HepG2 (cell line): Measurements from ENCODE around the gene TMEM167A. TPM values are rescaled to one million over a fixed set of nuclear protein-coding genes. Genes with fewer than 3 reads are reported as not detected.

Source experiments
- ATAC-seq: fragments of 200-7000 bp; cut with Tn5 transposase; 3 replicates; pipeline ENCODE4 v1.9.1; 2020; ENCODE audit warnings: mild to moderate bottlenecking, moderate library complexity
- BruUV-seq: library from RNA; stranded (reverse); fragments of 400-500 nt; replicated peaks from 2 replicates; lab custom pipeline; 2021; lab: Mats Ljungman, UMichigan
- CTCF ChIA-PET: fragments of 300-600 bp; formaldehyde crosslinking; extraction: SDS; loops from one replicate; lab custom pipeline; 2021; ENCODE audit warnings: low total read pairs, inconsistent platforms, low intra/inter-chr PET ratio; lab: Yijun Ruan, JAX
- POLR2A ChIA-PET: fragments of 350-600 bp; sonication (Branson Sonifier 250); formaldehyde crosslinking; loops from one replicate; lab custom pipeline; 2020; ENCODE audit warnings: antibody characterized with exemption, inconsistent platforms; lab: Yijun Ruan, JAX
- DNase-seq: peaks from one replicate; pipeline ENCODE4 v3.0.0-alpha.2; 2015; ENCODE audit warnings: low spot score
- FAIRE-seq: peaks from 3 replicates; lab custom pipeline; 2011; peaks lifted over from hg19 to GRCh38; lab: Jason Lieb, UNC
- H2AFZ ChIP-seq: one replicate; pipeline ENCODE4 v1.6.1; 2011; ENCODE audit warnings: low read length, inconsistent platforms
- H3K27ac ChIP-seq: fragments of 300-600 bp; 3 replicates; pipeline ENCODE4 v1.8.0; 2011; ENCODE audit warnings: mixed run types, mild to moderate bottlenecking, mixed read lengths, low read length, inconsistent platforms; ENCODE audit not compliant: insufficient read depth; ENCODE audit errors: extremely low read length
- H3K27me3 ChIP-seq, 2 experiments: fragments of 200-600 bp in 1 of 2; 2 replicates in 1 of 2; 3 replicates in 1 of 2; pipeline versions ENCODE4 v1.6.0 to v1.8.0; 2011; ENCODE audit warnings: low read length in 2 of 2, mild to moderate bottlenecking in 2 of 2, moderate library complexity in 2 of 2, inconsistent platforms in 1 of 2; ENCODE audit not compliant: insufficient read depth in 2 of 2, control insufficient read depth in 1 of 2
- H3K36me3 ChIP-seq, 2 experiments: fragments of 200-600 bp in 1 of 2; replicated peaks in 1 of 2; 2 replicates in 1 of 2; 3 replicates in 1 of 2; pipeline versions ENCODE4 v1.5.1 to v1.8.0; 2011; ENCODE audit warnings: low read length in 2 of 2, inconsistent platforms in 1 of 2; ENCODE audit not compliant: insufficient read depth in 2 of 2, control insufficient read depth in 1 of 2
- H3K4me1 ChIP-seq: 2 replicates; pipeline ENCODE4 v1.5.1; 2012; ENCODE audit warnings: low read length, inconsistent platforms; ENCODE audit not compliant: insufficient read depth
- H3K4me2 ChIP-seq: 2 replicates; pipeline ENCODE4 v1.6.0; 2011; ENCODE audit warnings: low read depth, low read length, inconsistent platforms
- H3K4me3 ChIP-seq, 3 experiments: fragments of 200-600 bp in 1 of 3; sonication (generic), shearing (Covaris generic) in 1 of 3; replicated peaks in 1 of 3; 2 replicates each; pipeline ENCODE4 v1.5.1; 2011 to 2016; ENCODE audit warnings: low read length in 3 of 3, inconsistent platforms in 2 of 3, low read depth in 2 of 3, mild to moderate bottlenecking in 2 of 3, control low read depth in 1 of 3, mixed read lengths in 1 of 3; ENCODE audit not compliant: insufficient read depth in 1 of 3
- H3K79me2 ChIP-seq: one replicate; pipeline ENCODE4 v1.6.1; 2011; ENCODE audit warnings: low read length, inconsistent platforms; ENCODE audit not compliant: insufficient read depth
- H3K9ac ChIP-seq: 2 replicates; pipeline ENCODE4 v1.6.0; 2011; ENCODE audit warnings: mild to moderate bottlenecking, low read depth, low read length, inconsistent platforms; ENCODE audit not compliant: insufficient read depth
- H3K9me3 ChIP-seq: 2 replicates; pipeline ENCODE4 v1.5.1; 2012; ENCODE audit warnings: mild to moderate bottlenecking, low read length
- H4K20me1 ChIP-seq: 2 replicates; pipeline ENCODE4 v1.6.0; 2011; ENCODE audit warnings: inconsistent platforms, mild to moderate bottlenecking, low read length, moderate library complexity; ENCODE audit not compliant: insufficient read depth
- BRD4 ChIP-seq: sonication (generic); formaldehyde crosslinking; IDR thresholded peaks from 2 replicates; pipeline ENCODE4 v1.4.0; 2020; ENCODE audit warnings: missing genetic modification reagents
- CEBPG ChIP-seq: IDR thresholded peaks from 2 replicates; pipeline ENCODE4 v1.6.1; 2016
- FOXO1 ChIP-seq: sonication (generic); formaldehyde crosslinking; IDR thresholded peaks from 2 replicates; pipeline ENCODE4 v1.4.0; 2020; ENCODE audit warnings: missing genetic modification reagents
- PHF8 ChIP-seq: sonication (generic); formaldehyde crosslinking; IDR thresholded peaks from 2 replicates; pipeline ENCODE4 v1.5.0; 2020; ENCODE audit warnings: missing genetic modification reagents
- RBM22 ChIP-seq: fragments of 200-400 bp; formaldehyde crosslinking; optimal IDR thresholded peaks from 2 replicates; pipeline ENCODE3; 2017; ENCODE audit warnings: mild to moderate bottlenecking, low read length, moderate library complexity
- ZNF20 ChIP-seq: sonication (generic); formaldehyde crosslinking; IDR thresholded peaks from 2 replicates; pipeline ENCODE4 v1.4.0; 2020; ENCODE audit warnings: mild to moderate bottlenecking, moderate library complexity, missing genetic modification reagents
- ZNF230 ChIP-seq: sonication (generic); formaldehyde crosslinking; IDR thresholded peaks from 2 replicates; pipeline ENCODE4 v1.4.0; 2020; ENCODE audit warnings: mild to moderate bottlenecking, missing genetic modification reagents
- ZNF343 ChIP-seq: sonication (generic); formaldehyde crosslinking; IDR thresholded peaks from 2 replicates; pipeline ENCODE4 v1.4.0; 2020; ENCODE audit warnings: mild to moderate bottlenecking, missing genetic modification reagents
- ZNF629 ChIP-seq: sonication (generic); formaldehyde crosslinking; conservative IDR thresholded peaks from 2 replicates; pipeline ENCODE4 v1.5.0; 2020; ENCODE audit warnings: missing genetic modification reagents
- WGBS: methylation state at CpG from one replicate; pipeline ENCODE4 v1.1.6; 2017; ENCODE audit warnings: low lambda C conversion rate; 5-methylcytosine and 5-hydroxymethylcytosine counted together
- in situ Hi-C: cut with HindIII; loops from 2 replicates; pipeline ENCODE4 v1.10.0; 2017; ENCODE audit warnings: low pct_unique_long_range_greater_than_20kb; ENCODE audit not compliant: extremely low pct_ligation_motif_present
- intact Hi-C: fragments of 100-400 bp; cut with micrococcal nuclease; formaldehyde crosslinking; loops from one replicate; pipeline ENCODE4 v1.10.0; 2022; ENCODE audit not compliant: unreplicated experiment
- polyA plus RNA-seq, 8 experiments: library from polyadenylated mRNA; depleted of rRNA in 3 of 8; stranded (reverse) in 7 of 8; unstranded in 1 of 8; fragments of >200 nt; fragmentation: Illumina TruSeq in 4 of 8; extraction: Trizol in 4 of 8; gene quantifications; 2 replicates each; pipeline versions ENCODE4 v1.2.1 to v1.2.3, GENCODE V29; 2011 to 2016; ENCODE audit warnings: low read depth in 4 of 8, missing spikeins in 1 of 8, mixed read lengths in 1 of 8; ENCODE audit not compliant: insufficient read depth in 1 of 8
- total RNA-seq, 5 experiments: library from RNA; depleted of rRNA; stranded (reverse); fragments of >200 nt; fragmentation: Illumina TruSeq; extraction: Trizol; gene quantifications; 2 replicates each; pipeline ENCODE4 v1.2.3, GENCODE V29; 2016; ENCODE audit warnings: low read depth in 1 of 5
- TF ChIP-seq, protein P1 (sequence below): IDR thresholded peaks from 2 replicates; pipeline ENCODE4 v1.6.1; 2016; ENCODE audit warnings: low read depth, missing genetic modification reagents, missing compliant biosample characterization
- TF ChIP-seq, protein P2 (sequence below): sonication (generic); formaldehyde crosslinking; IDR thresholded peaks from 2 replicates; pipeline ENCODE4 v1.5.0; 2020; ENCODE audit warnings: mild to moderate bottlenecking, missing genetic modification reagents

The TMEM167A gene
- total and polyA plus RNA-seq, 2 of the 13 experiments (the other 11 are each of a cell fraction or from before 2014, with no cell fraction given): 47.0 to 78.7 TPM

- ATAC-seq: no peak
- Histone ChIP-seq H3K4me3 (no peak overlapping the region), H3K79me2 (no peaks in the 10 kb centered on the region), H3K36me3 (no peaks in the 10 kb centered on the region), H3K4me2 (no peak overlapping the region), H3K4me1 (peaks cover 22% of the 10 kb centered on the region), H3K27me3 (no peaks in the 10 kb centered on the region), H3K9me3 (no peaks in the 10 kb centered on the region), H3K27ac (no peak overlapping the region), H3K9ac (no peak overlapping the region), H4K20me1 (no peaks in the 10 kb centered on the region), H2AFZ (no peak overlapping the region)
- no peak for DNase-seq
- ChIA-PET CTCF (no interaction called here), POLR2A (no interaction called here)
- intact Hi-C loops: no loop called here
- FAIRE-seq: no peak
- no TSS peak for BruUV-seq
- in situ Hi-C loops: no loop called here
- no peak for TF ChIP-seq ZNF343 (CRISPR knock-in tag)
Measured at GRCh38 chr5:83102364-83102980, 25.3 kb upstream of the TMEM167A start.

DNA sequence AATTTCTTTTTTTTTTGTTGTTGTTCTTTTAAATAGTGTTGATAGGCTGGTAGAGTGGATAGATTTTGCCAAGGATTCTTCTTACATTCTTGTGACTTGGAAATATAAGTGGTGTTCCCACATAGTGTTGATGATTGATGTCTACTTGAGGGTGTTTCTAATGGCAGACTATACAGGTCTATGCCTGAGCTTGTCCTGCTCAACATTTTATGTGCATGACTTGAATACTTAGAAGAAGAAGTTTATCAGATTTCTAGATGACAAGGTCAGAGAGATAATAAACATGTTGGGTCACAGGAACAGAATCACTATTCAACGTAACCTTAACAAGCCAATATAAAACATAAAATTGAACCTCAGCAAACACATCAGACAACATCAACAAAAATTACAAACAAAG lies 24.3 kb upstream of the TMEM167A start:
- 97% methylated on average over 1 of the region's 1 CpG for WGBS
- Histone ChIP-seq H3K27me3 (no peaks in the 10 kb centered on the region), H3K4me2 (no peak overlapping the region), H3K4me3 (no peak overlapping the region), H3K9ac (no peak overlapping the region), H3K27ac (no peak overlapping the region), H2AFZ (no peak overlapping the region), H3K9me3 (no peaks in the 10 kb centered on the region), H3K36me3 (no peaks in the 10 kb centered on the region), H3K79me2 (no peaks in the 10 kb centered on the region), H3K4me1 (peaks cover 22% of the 10 kb centered on the region), H4K20me1 (no peaks in the 10 kb centered on the region)
- ChIA-PET CTCF (no interaction called here), POLR2A (no interaction called here)
- BruUV-seq: no TSS peak
- no peak for DNase-seq
- intact Hi-C loops: no loop called here
- FAIRE-seq: no peak
- in situ Hi-C loops: no loop called here
- no peak for ATAC-seq
- TF ChIP-seq FOXO1 (CRISPR knock-in tag) (no peak), CEBPG (CRISPR knock-in tag) (no peak), RBM22 (no peak), ZNF629 (CRISPR knock-in tag) (no peak), PHF8 (CRISPR knock-in tag) (no peak), ZNF230 (no peak), BRD4 (no peak), ZNF20 (CRISPR knock-in tag) (no peak)
- TF ChIP-seq, protein P1, sequence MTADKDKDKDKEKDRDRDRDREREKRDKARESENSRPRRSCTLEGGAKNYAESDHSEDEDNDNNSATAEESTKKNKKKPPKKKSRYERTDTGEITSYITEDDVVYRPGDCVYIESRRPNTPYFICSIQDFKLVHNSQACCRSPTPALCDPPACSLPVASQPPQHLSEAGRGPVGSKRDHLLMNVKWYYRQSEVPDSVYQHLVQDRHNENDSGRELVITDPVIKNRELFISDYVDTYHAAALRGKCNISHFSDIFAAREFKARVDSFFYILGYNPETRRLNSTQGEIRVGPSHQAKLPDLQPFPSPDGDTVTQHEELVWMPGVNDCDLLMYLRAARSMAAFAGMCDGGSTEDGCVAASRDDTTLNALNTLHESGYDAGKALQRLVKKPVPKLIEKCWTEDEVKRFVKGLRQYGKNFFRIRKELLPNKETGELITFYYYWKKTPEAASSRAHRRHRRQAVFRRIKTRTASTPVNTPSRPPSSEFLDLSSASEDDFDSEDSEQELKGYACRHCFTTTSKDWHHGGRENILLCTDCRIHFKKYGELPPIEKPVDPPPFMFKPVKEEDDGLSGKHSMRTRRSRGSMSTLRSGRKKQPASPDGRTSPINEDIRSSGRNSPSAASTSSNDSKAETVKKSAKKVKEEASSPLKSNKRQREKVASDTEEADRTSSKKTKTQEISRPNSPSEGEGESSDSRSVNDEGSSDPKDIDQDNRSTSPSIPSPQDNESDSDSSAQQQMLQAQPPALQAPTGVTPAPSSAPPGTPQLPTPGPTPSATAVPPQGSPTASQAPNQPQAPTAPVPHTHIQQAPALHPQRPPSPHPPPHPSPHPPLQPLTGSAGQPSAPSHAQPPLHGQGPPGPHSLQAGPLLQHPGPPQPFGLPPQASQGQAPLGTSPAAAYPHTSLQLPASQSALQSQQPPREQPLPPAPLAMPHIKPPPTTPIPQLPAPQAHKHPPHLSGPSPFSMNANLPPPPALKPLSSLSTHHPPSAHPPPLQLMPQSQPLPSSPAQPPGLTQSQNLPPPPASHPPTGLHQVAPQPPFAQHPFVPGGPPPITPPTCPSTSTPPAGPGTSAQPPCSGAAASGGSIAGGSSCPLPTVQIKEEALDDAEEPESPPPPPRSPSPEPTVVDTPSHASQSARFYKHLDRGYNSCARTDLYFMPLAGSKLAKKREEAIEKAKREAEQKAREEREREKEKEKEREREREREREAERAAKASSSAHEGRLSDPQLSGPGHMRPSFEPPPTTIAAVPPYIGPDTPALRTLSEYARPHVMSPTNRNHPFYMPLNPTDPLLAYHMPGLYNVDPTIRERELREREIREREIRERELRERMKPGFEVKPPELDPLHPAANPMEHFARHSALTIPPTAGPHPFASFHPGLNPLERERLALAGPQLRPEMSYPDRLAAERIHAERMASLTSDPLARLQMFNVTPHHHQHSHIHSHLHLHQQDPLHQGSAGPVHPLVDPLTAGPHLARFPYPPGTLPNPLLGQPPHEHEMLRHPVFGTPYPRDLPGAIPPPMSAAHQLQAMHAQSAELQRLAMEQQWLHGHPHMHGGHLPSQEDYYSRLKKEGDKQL (CRISPR knock-in tag): no peak
- TF ChIP-seq, protein P2, sequence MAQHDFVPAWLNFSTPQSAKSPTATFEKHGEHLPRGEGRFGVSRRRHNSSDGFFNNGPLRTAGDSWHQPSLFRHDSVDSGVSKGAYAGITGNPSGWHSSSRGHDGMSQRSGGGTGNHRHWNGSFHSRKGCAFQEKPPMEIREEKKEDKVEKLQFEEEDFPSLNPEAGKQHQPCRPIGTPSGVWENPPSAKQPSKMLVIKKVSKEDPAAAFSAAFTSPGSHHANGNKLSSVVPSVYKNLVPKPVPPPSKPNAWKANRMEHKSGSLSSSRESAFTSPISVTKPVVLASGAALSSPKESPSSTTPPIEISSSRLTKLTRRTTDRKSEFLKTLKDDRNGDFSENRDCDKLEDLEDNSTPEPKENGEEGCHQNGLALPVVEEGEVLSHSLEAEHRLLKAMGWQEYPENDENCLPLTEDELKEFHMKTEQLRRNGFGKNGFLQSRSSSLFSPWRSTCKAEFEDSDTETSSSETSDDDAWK: no peak
